CD4-positive, alpha-beta T cell treated with Interleukin-15 for 4 hours (primary cell): ENCODE measurements around the gene RASA3.
"Not testable (repeated sequence)": the region's sequence is repeated elsewhere in the genome, so short reads cannot be mapped to it uniquely, and the experiment has no call there.

Experiments
- DNase-seq: peaks from one replicate; pipeline ENCODE4 v3.0.0-alpha.2; 2020; ENCODE audit warnings: low spot score

RASA3 gene

DNA sequence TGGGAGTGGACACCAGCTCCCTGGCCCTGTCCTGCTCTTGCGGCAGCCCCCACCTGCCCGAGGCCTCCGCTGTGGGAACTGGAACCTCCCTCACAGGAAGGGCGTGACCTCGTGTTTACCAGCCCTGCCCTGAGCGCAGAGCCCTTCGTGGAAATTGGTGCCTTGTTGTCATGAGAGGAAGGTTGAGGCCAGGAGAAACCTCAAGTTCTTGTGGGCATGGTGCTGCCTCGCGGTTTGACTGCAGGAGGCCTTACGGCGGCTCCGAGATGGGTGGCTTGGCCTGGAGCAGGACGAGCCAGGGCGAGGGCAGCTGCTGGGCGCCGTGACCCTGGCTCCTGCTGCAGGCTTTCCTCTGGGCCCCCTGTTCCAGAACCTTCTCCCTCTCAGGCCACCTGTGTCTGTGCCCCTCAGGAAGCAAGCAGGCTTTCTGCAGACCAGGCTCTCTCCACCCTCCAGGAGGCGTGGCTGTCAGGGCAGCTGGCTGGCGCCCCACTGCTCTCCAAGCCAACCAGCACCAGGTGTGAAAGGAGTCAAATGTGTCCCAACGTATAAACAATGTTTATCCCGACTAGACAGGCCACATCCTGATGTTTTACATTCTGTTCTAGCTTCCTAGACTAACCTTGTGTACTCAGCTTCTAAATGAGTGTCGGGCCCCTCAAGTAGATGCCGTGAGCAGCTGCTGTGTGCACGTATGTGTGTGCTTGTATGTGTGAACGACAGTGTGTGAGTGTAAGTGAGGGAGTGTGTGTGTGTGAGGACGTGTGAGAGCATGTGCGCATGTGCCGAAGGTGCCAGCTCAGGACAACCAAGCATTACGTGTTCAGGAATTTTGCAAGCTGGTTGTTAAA lies 10.4 kb upstream of the RASA3 start:
- DNase-seq: peak; percentile 92

DNA sequence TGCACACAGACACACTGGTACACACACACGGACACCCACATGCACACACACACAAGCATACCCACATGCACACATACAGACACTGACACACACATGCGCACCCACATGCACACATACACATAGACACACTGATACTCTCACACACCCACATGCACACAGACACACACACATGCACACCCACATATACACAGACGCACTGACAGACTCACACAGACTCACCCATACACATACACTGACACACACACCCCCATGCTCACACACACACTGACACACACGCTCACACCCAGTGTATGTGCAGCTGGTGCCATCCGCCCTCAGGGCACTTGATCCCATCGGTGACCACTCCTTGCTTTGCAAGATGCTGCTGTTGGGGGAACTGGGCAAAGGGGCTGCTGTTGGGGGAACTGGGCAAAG lies 9.7 kb upstream of the RASA3 start:
- DNase-seq: no peak

DNA sequence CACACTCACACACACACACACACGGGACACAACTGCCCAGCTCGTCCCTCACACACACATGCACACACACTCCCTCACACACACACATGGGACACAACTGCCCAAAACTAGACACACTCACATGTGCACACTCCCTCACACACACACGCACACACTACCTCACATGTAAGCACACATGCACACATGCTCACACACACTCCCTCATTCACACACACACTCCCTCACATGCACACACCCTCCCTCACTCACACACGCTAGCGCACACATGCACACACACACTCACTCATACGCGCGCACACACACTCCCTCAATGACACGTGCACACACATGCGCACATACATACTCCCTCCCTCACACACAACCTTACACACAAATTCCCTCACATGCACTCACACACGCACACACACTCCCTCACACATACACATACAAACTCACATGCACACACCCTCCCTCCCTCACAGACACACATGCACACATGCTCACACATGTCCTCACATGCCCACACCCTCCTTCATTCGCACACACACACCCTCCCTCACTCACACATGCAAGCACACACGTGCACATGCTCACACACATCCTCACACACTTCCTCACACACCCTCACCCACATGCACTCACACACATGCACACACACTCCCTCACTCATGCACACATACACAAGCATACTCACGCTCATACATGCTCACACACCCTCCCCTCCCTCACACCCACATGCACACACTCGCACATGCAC lies 9.0 kb upstream of the RASA3 start:
- no peak for DNase-seq

DNA sequence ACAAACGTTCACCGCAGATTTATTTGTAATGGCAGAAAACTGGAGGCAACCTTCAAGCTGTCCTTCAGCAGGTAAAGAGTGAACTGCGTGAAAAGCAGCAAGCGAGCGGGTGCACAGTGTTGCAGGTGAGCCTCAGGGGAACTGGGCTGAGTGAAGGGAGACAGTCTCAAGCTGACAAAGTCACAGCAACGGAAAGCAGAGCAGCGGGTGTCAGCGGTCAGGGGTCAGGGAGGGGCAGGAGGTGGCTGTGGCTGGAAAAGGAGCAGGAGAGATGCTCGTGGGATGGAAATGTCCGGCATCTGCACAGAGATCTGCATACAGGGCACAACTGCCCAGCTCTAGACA lies 8.5 kb upstream of the RASA3 start:
- peak; percentile 41 for DNase-seq

DNA sequence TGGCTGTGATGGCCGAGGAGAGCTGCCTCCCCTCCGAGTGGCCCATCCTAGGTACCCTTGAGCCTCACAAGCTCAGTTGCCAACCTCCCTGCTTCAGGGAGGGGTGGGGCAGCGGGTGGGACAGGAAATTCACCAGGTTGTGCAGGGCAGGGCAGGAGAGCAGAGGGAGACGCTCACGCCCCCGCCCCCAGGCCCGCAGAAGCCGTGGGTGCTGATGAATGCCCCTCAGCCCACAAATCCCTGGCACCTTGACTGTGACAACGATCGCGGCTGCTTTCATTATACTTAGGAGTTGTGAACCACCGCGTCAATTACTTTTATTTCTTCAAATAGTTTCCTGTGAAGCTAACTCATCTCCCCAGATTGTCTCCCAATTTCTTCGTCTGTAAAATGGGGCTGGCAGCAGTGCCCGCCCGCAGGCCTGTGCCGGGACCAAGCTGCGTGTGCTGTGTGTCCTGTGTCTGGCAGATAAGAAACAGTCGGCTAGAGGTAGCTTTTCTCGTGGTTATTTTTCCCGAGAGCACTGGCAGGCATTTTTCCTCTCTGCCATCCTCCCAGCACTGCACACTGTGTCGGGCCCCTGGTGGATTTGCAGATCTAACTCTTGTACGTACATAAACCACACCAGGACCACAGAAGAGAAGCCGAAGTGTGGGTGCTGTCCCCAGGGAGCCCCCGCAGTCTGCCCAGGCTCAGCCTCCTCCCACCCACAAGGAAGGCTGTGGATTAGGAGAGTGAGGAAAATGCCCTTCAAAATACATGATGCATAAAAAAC lies 7.9 kb upstream of the RASA3 start:
- peak; percentile 56 for DNase-seq

DNA sequence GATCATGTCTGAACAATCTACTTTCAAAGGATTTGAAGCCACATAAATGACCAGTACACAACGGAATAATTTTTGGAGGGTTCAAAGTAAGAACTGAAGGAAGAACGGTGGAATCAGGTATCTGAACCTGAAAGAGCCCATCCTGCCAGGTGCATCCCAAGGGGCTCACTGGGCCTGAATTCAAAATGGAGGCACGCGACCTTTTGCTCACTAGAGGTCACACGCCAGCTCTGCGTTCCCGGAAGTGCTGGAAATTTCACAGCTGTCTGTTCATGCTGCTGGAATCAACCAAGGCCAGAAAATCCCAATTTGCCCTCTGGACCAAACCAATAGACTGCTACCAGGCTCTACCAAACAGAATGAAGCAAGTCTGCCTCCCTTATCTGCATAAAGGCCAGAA lies 4.2 kb upstream of the RASA3 start:
- DNase-seq: no peak

DNA sequence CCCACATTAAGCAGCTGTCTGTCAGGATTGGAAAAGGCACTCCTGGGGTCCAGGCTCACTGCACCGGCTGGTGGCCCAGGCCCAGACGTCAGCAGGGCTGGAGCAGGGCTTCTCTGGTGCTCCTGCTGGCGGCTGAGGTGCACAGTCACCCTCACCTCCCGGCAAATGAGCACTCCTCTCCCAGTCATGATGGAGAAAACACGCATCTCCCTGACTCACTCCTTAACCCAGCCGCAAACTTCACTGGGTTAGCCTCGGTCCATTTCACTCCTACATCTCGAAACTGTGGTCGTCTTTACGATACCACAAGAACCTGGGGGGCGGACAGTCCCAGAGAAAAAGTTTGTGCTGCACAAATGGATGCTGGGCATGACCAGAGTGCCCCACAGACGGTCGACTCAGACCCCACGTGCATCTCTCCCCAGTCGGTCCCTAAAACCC lies 3.3 kb upstream of the RASA3 start:
- no peak for DNase-seq

DNA sequence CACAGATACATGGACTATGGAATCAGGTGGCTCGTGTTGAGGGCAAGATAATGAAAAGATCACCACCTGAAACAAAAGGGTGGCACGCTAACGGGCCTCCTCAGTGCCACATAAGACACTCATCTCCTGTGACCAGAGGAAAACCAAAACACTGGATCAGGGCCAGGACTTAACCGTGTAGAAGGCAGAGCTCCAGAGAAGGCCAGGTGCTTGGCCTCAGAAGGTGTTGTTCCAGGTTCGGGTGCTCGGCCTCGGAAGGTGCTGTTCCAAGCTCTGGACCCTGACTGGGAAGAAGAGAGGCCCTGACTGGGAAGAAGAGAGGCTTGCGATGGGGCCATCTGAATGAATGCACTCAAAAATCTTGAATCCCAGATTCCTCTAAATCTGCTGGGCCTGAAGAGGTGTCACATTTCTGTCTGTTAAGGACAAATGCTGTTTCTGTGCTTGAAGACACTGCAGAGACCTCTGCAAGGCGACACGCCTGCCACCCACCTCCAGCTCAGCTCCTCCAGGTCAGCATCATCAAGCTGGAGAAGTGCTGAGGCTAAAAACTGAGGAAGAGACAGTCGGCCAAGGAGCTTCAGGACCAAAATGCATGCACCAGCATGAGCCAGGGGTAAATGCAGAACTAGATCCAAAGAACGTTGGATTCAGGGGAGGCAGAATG lies 2.7 kb upstream of the RASA3 start:
- DNase-seq: no peak

DNA sequence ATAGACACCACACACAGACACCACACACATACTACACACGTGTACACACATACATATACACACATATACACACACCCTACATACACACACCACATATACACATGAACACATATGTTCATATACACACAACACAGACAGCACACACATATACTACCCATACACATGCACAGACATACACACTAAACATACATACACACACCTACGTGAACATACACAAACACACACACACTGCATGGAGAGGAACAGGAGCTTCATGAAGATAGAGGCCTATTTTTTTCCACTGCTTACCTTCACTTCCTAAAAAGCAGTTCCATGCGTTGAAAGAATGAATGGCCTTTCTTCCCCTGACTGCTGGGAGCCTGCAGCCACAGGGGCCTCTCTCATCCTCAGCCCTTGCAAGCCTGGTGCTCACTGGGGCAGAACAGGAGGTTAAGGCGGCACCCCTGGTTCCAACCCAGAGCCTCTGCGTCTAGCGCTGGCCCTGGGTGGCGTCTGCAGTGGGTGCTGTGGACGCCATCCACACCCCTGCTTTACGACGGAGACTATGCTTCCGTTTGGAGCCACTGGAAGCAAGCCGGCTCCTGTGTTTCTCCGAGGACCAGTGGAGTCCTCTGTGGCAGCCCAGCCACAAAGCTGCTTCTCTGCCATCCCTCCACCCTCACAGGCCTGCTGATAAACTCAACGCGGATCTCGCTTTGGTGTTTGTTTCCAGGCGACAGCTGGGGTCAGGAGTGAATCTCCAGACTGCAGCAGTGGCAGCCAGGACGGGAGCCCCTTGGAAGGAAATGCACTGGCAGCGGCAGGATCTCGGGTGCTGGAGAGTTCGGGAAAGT lies 1.9 kb upstream of the RASA3 start:
- no peak for DNase-seq

DNA sequence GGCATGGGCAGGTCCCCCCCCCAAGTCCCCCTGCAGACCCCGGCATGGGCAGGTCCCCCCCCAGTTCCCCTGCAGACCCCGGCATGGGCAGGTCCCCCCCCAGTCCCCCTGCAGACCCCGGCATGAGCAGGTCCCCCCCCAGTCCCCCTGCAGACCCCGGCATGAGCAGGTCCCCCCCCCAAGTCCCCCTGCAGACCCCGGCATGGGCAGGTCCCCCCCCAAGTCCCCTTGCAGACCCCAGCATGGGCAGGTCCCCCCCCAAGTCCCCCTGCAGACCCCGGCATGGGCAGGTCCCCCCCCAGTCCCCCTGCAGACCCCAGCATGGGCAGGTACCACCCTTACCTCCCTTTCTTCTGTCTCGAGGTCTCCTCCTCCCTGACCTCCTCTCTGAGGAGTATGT lies 1.1 kb upstream of the RASA3 start:
- not testable (repeated sequence) for DNase-seq

DNA sequence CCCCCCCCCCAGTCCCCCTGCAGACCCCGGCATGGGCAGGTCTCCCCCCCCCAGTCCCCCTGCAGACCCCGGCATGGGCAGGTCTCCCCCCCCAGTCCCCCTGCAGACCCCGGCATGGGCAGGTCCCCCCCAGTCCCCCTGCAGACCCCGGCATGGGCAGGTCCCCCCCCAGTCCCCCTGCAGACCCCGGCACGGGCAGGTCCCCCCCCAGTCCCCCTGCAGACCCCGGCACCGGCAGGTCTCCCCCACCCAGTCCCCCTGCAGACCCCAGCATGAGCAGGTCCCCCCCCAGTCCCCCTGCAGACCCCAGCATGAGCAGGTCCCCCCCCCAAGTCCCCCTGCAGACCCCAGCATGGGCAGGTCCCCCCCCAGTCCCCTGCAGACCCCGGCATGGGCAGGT lies 703 bp upstream of the RASA3 start:
- not testable (repeated sequence) for DNase-seq

DNA sequence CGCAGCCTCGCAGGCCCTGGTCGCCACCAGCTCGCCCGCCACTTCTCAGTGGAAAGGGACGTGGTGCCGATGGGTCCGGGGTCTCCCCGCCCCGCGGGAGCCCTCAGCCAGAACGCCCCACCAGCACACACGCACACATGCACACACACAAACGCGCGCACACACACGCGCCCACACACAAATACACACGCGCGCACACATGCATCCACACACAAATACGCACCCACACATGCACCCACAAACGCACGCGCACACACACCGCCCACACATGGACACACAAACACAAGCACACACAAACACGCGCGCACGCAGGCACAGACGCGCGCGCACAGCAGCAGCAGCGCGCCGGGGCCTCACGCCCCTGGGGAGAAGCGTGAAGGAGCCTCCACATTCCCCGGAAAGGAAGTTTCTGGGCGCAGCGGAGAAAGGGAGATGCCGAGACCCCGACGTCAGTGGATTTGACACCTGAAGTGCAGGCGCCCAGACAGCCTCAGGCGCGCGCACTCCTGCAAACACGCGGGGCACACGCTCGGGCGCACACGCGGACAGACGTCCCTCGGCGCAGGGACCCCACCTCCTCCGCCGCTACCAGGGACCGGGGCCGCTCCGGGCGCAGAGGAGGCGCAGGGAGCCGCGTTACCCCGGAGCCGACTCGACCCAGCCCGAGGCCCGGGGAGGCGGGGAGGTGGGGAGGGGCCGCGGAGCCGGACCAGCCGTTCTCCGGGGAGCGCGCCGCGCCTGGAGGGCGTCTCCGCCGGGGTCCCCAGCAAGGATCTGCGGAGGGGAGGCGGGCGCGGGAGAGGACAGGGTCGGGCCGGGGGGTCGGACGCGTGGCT lies 622 bp downstream of the RASA3 start:
- no peak for DNase-seq

DNA sequence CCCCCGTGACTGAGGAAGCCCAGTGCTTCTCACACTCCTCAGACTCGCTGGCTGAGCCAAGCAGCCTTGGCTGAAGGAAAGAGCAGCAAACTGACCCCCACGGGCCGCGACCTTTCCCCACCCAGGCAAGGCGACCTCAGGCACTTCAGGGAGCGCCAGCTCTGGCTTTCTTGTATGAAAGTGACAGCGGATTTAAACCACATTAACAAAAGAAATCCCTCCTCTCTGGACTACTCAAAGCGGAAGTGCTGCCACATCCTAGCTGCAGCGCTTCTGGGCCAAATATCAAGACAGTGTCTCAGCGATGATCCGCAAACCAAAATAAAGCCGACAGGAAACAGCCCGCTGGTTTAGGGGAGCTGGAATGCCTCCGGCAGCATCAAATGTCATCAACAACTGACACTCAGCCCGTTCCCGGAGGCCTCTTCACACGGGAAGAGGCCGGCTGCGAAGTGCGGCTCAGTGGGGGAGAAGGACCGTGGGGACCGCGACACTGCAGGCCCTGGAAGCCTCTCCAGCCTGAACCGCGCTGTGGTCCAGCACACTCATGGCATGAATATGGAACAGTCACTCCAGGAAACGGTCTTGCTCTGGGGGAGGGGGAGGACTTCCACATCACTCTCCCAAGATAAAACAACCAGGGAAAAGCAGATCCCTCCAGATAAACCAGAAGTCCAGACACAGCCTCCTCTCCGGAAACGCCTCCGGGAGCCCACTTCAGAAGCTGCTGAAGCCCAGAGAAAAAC lies 1.4 kb downstream of the RASA3 start:
- DNase-seq: peak; percentile 70

DNA sequence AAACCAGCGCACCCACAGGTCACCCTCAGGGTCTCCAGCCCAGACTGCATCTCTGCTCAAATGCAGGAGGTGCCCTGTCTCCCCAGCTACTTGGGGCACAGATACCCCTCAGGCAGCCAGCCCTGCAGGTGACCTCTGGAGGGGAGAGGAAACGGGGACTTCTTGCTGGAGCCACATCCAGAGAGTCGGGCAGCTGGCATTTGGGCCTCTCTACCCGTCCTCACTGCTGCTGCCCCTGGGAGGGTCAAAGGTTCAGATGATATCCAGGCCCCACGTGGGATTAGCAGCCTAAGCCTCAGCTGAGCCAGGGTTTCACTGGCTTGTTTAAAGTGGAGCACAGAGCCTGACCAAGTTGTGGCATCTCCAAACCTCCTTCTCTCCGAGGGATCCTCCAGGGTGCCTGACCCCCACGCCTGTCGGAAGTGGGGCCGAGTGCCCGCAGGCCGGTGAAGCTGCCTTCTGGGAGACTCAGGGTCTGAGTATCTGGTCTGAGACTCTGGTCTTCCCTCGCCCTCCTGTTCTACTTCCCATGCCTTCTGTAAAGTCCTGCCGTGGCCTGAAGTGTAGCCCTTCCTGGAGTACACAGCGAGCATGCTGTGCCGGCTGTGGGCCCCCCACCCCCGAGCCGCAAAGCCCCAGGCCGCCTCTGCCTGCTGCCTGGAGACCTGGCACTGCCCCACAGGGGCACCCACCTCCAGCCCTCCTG lies 2.1 kb downstream of the RASA3 start:
- DNase-seq: no peak

DNA sequence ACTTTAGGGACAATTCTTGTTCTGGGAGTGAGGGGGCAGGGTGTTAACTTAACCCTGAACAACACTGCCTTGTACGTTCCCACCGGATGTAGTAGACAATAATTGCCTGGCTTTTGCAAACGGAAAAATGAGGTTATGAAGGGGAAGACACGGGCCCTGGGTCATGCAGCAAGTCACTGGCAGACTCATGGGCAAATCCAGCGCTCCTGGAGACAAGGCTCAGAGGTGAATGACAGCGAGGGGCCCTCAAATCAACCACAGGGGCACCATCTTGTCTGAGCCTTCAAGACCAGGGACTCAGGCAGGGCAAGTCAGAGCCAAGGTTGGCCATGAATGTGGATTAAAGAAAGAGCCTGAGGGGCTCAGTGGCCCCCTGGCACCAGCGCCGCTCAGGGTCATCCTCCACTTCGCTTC lies 2.8 kb downstream of the RASA3 start:
- DNase-seq: no peak

DNA sequence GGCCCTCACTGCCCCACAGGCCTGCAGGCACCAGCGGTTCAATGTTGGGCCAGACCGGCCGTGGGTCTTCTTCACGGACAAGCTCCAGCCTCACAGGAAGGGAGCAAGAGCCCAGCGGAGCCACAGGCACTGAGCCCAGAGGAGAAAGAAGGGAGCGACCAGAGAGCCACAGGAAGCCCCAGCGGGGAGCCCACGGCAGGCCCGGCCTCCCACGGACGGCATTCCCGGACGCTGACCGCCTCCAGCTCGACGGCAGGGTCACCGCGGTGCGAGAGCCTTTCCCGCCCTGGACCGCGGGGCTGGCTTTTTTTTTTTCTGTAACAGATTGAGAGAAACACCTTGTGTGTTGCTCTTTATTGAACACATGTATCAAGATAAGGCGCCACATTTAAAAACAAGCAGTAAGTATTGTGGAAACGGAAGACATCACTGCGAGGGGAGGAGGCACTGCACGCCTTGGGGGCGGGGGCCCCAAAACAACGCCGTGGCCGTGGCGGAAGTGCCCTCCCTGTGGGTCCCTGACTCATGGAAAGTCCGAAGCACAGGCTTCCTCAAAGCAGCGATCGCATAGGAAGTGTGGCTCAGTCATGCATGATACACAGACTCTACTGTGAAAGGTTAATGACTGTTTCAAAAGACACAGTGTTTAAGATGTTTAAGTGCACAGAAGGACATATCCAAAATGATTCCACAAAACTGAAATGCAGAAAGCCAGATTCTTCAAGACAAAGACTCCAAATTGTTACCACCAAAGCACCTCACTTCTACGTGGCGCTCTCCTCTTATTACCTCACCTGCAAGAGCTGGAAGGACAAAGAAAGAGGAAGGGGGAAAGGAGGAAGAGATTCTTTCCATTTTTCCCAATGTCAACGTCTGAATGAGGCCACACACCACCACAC lies 3.5 kb downstream of the RASA3 start:
- peak; percentile 95 for DNase-seq

DNA sequence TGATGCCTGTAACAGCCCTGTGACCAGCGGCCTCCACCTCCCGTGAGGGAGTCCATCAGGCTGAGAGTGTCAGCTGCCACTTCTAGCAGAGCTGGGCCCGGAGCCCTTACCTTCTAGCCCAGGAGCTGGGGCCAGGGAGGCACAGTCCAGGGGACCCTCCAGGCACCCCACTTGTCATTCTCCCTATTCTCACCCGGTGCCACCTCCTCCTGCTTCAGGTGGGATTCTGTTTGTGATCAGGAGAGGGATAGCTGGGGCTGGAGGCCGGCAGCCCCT lies 4.1 kb downstream of the RASA3 start:
- no peak for DNase-seq
